ENCODE results near the gene LAMTOR5. TPM values are rescaled to one million over a fixed set of nuclear protein-coding genes. Genes with fewer than 3 reads are reported as not detected.

The LAMTOR5 gene
- polyA plus RNA-seq, 1 of the 3 experiments (the other 2 are of a cell fraction) = 442 TPM

GRCh38 chr1:110449661-110450651 lies 42.5 kb upstream of the LAMTOR5 start (continued):
- TF ChIP-seq PBX3 (IDR thresholded peaks at IDR 0.05) (no peak), FOXJ3 (CRISPR knock-in tag; IDR thresholded peaks at IDR 0.05) (no peak), GATA2 (CRISPR knock-in tag; IDR thresholded peaks at IDR 0.05) (no peak), MXI1 (IDR thresholded peaks at IDR 0.05; ENCODE audit: low read depth, low read length) (no peak), NFIC (IDR thresholded peaks at IDR 0.05; ENCODE audit: borderline replicate concordance) (no peak), RCOR1 (IDR thresholded peaks at IDR 0.05; ENCODE audit: low read length) (no peak)

GRCh38 chr1:110444561-110444960 lies 37.1 kb upstream of the LAMTOR5 start:
- no peak overlapping the region for H3K4me2 ChIP-seq
- no peak overlapping the region for H3K4me3 ChIP-seq (ENCODE audit: low read depth in 2 of 2, low read length in 1 of 2)
- no peaks in the 10 kb centered on the region for H3K36me3 ChIP-seq (replicated peaks in 1 of 2; ENCODE audit: control insufficient read depth in 1 of 2, insufficient read depth in 2 of 2, low read length in 1 of 2)
- ChIA-PET POLR2A (interaction anchor here (0.5 kb wide), 1 partner anchor 22 kb away, joined by 3 read pairs; no protein-coding TSS in a partner anchor), CTCF (interaction anchor here (0.9 to 2.0 kb wide), 4 partner anchors 16 to 242 kb away, joined by 3 to 10 read pairs (median 5); no protein-coding TSS in a partner anchor)
- no peaks in the 10 kb centered on the region for H3K4me1 ChIP-seq (ENCODE audit: control insufficient read depth in 1 of 2, insufficient read depth in 2 of 2, low read depth in 1 of 2, low read length in 1 of 2)
- no peak overlapping the region for H3K27ac ChIP-seq (ENCODE audit: low read depth in 2 of 2, low read length in 1 of 2)
- H2AFZ ChIP-seq (ENCODE audit: low read depth) = no peak overlapping the region
- no peaks in the 10 kb centered on the region for H3F3A ChIP-seq (replicated peaks; ENCODE audit: insufficient read depth)
- H3K9me2 ChIP-seq = no peaks in the 10 kb centered on the region
- H4K20me1 ChIP-seq (ENCODE audit: insufficient read depth) = no peaks in the 10 kb centered on the region
- no peaks in the 10 kb centered on the region for H3K79me2 ChIP-seq (ENCODE audit: insufficient read depth)
- TF ChIP-seq CHD2 (IDR thresholded peaks at IDR 0.05; ENCODE audit: low read length, partially characterized antibody) (no peak), POLR2AphosphoS5 (IDR thresholded peaks at IDR 0.05; ENCODE audit: low read depth, low read length) (no peak)
- H3K9me3 ChIP-seq = no peaks in the 10 kb centered on the region
- H3K27me3 ChIP-seq (ENCODE audit: insufficient read depth) = peaks cover 30% of the 10 kb centered on the region
- no peak overlapping the region for H3K9ac ChIP-seq
- no peak for DNase-seq
- 68% methylated on average over 8 of the region's 8 CpGs for WGBS (ENCODE audit: low lambda C conversion rate)

GRCh38 chr1:110443451-110443850 lies 36.0 kb upstream of the LAMTOR5 start:
- ChIA-PET POLR2A (no interaction called here), CTCF (interaction anchor here (0.9 to 2.2 kb wide), 6 partner anchors 9 to 236 kb away, joined by 3 to 13 read pairs (median 4); no protein-coding TSS in a partner anchor)
- no peaks in the 10 kb centered on the region for H3F3A ChIP-seq (replicated peaks; ENCODE audit: insufficient read depth)
- no peak for DNase-seq
- H3K27me3 ChIP-seq (ENCODE audit: insufficient read depth) = peaks cover 23% of the 10 kb centered on the region
- no peaks in the 10 kb centered on the region for H3K36me3 ChIP-seq (replicated peaks in 1 of 2; ENCODE audit: control insufficient read depth in 1 of 2, insufficient read depth in 2 of 2, low read length in 1 of 2)
- no peaks in the 10 kb centered on the region for H3K9me2 ChIP-seq
- H3K9ac ChIP-seq = no peak overlapping the region
- no peaks in the 10 kb centered on the region for H4K20me1 ChIP-seq (ENCODE audit: insufficient read depth)
- no peak overlapping the region for H3K4me3 ChIP-seq (ENCODE audit: low read depth in 2 of 2, low read length in 1 of 2)
- no peak overlapping the region for H3K4me2 ChIP-seq
- no peaks in the 10 kb centered on the region for H3K4me1 ChIP-seq (ENCODE audit: control insufficient read depth in 1 of 2, insufficient read depth in 2 of 2, low read depth in 1 of 2, low read length in 1 of 2)
- TF ChIP-seq FOXJ3 (CRISPR knock-in tag; IDR thresholded peaks at IDR 0.05) = no peak
- TF ChIP-seq RXRA (IDR thresholded peaks at IDR 0.05; ENCODE audit: borderline replicate concordance, low read depth) = no peak
- no peak for TF ChIP-seq REST (IDR thresholded peaks at IDR 0.05; ENCODE audit: low read depth, low read length)
- no peak for TF ChIP-seq MEF2A (IDR thresholded peaks at IDR 0.05; ENCODE audit: borderline replicate concordance, low read depth)
- TF ChIP-seq MAX (IDR thresholded peaks at IDR 0.05; ENCODE audit: low read depth) = no peak
- TF ChIP-seq GATA2 (CRISPR knock-in tag; IDR thresholded peaks at IDR 0.05) = no peak
- TF ChIP-seq SMC3 (IDR thresholded peaks at IDR 0.05; ENCODE audit: low read depth, low read length) = no peak
- 90% methylated on average over 2 of the region's 8 CpGs for WGBS (ENCODE audit: low lambda C conversion rate)
- H3K79me2 ChIP-seq (ENCODE audit: insufficient read depth) = no peaks in the 10 kb centered on the region
- no peak overlapping the region for H2AFZ ChIP-seq (ENCODE audit: low read depth)
- H3K27ac ChIP-seq (ENCODE audit: low read depth in 2 of 2, low read length in 1 of 2) = no peak overlapping the region
- H3K9me3 ChIP-seq = no peaks in the 10 kb centered on the region
